Amniotic stem cell (primary cell): ENCODE results near the gene ZNF608.

Source experiments
- DNase-seq: peaks from one replicate; lab custom pipeline; 2025; lab: John Stamatoyannopoulos, UW

The ZNF608 gene

DNA sequence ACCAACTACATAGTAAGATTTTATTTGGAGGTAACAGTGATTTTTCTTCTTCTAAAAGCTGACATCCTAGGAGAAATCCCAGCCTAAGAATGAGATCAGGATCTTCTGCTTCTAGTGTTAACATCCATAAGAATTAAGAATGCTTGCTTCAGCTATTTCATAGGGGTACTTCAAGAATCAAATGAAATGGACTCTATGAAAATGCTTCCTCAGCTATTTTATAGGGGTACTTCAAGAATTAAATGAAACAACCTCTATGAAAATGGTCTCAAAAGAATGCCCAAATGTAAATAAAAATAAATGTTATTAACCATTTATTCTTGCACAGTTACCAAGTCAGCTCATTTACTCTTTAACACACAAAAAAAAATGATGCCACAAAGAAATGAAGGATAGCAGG, 31.5 kb downstream of the ZNF608 start:
- no peak for DNase-seq

DNA sequence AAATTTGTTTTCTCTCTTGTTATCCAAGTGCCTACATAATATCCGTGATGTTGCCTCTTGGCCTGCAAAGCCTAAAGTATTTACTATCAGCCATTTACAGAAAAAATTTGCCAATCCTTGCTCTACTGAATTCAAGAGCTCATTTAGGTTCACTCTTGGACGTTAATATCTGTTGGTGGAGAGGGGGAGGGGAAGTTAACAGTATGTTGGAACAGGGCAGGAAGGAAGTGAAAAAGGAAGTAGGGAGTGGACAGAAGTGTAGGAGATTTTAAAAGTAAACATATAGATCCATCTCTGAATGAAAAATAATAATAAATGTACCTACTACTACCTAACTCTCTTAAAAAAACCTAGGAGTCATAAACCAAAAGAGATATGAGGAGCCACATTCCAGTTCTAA, 32.8 kb downstream of the ZNF608 start:
- DNase-seq, result no peak

DNA sequence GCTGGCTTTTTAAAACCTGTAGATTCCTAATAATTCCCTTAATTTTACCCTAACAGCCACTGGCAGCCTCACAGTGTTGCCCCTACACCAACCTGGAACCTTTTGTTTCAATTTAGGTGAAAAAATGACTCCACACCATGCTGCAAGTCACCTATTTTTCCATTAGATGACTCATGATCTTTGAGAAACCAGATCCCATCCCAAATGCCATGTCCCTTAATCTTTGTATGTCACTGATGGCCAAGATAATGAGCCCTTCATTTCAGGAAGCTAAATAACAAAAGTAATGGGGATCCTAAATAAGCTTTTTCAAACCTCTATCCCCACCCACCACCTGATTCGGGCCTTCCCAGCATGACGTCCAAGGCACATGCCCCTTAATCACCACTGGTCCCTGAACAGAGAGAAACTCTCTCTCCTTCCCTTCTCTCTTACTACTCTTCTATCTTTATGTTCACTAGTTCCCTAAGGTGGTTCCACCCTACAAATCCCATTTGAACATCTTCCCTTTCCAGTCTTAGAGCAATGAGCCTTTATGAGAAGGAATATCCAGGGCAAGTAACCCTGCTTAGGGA, 33.6 kb downstream of the ZNF608 start:
- DNase-seq, result no peak

DNA sequence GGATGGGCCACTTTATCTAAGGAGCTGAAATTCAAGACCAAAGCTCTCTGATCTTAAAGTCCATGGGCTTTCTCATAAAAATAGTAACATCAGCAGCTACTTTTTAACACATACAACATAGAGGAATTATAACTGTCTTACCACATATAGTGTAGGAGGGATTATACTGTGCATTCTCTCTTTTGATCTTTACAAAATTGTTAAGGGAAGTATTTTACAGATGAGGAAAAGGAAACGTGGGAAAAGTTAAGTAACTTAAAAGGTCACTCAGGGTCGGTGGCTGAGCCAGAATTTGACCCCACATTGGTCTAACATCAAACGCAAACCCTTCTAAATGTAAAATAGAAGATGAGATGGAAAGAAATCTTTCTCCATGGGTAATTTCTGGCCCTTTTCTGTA, 38.4 kb downstream of the ZNF608 start:
- DNase-seq, result no peak

DNA sequence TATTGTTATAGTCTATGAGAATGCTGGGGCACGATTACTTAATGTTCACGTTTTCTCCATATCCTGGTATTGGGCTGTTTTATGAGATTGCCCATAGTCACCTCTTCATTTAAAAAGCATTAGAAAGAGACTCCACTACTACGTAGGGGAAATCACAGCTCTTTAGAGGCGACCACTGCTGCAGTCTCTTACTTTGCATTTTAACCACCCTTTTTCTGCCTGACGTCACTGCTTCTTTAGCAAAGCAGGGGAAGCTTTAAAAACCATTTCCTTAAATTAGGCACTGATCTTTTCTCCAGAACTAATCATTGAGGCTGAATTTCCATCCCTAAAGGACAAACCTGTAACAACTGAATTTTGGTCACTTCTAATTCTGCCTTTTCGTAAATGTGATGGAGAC, 38.9 kb downstream of the ZNF608 start:
- no peak for DNase-seq

DNA sequence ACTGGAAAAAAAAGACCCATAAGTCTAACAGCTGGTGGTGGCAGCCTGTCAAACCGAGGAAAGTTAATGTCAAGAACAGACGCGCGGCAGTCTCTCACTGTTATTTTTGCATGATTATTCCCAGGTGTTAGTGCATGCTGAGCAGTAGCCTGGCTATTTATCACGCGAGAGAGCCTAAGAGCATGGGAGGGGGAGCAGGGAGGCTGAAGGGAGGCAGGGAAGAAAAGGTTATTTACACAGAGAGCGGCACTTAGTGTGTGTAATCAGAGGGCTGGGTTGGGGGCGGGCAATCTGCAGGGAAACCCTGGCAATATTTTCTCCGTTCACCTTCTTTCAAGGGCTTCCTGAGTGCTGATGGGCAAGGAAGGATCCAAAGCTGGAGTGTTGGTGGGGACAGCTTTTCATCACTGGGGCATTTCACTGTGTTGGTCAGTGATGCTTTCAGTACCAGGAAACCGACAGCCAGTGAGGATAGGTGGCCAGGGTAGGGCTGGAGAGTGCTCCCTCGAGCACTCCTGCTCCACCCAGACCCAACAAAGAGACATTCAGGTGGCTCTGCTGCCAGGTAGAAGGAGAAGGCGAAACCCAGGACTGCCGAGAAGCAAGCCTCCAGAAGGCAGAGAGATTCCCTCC, 39.6 kb downstream of the ZNF608 start:
- no peak for DNase-seq

DNA sequence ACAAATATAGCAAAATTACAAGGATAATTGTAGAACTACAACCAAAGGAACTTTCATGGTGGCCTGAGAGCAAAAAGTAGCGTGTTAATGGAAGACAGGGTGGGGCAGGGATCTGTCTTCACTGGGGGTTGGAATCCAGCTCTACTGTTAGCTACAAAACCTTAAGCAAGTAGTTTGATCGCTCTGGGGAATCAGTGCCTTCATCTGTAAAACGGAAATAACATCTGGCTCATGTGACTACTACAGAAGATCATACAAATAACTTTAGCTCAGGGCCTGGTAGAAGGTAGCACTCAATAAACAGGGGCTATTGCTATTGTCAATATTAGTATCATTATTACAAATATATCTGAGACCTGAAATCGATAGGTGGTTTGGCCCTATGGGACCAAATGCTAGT, 40.4 kb downstream of the ZNF608 start:
- DNase-seq, result no peak

DNA sequence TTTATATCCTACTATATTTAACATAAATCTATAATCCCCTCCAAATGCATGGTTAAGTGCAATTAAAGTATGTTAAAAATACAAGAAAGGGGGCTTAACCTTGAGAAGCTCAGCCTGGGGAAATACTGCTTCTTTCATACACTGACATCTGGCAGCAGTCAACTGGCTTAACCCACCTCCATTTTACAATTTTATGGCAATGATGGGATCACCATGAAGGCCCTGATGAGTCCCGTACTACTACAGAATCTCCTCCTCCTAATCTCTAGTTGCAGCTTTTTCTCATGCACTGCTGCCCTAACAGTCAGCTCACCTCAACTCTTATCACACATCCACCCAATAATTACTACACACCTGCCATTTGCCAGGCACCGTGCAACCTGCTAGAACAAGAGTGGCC, 40.9 kb downstream of the ZNF608 start:
- DNase-seq, result no peak

DNA sequence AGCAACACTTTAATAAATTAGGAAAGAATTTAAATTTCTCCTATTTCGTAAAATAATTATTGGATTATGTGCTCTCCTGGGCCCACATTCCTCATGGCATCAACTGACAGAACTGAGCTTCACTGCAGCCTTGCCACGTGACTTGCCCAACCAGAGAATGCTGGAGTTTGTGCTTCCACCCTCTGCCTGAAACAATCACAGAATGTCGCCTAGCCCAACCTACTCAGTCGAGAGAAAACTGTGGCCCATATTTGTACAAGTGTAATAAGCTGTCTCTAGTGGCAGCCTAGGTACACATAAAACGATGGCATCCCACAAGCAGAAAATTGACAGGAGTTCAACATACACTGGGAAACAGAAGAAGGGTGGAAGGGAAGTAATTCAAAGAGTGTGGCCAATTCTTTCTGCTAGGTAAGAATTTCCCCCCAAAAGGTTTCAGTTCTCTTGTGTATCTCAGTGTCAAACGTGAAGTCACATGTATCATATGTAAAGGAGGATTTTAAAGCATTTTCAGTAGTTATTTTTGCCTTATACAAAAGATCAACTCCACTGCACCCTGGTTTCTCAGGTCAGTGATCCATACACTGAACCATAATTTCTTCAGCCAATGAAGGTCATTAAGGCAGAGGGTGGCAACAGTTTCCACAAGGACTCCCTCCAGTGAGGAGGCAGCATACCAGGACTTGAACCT, 41.7 kb downstream of the ZNF608 start:
- DNase-seq, result no peak

DNA sequence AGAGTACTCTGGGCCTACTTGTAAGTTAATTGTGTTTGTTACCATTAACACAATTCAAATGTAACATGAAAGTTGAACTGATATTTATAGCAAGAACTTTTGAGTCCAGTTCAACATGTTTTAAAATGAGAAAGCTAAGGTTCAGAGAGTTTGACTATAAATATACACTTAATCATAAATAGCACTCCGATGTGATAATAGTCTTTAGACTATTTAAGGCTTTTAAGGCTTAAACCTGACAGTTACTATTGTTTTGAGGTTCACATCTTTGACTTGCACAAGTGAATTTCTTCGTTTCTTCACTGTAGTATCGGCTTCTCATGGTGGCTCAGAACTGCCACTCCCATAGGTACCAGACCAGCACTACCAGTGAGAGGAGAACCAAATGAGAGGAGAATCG, 42.4 kb downstream of the ZNF608 start:
- no peak for DNase-seq

DNA sequence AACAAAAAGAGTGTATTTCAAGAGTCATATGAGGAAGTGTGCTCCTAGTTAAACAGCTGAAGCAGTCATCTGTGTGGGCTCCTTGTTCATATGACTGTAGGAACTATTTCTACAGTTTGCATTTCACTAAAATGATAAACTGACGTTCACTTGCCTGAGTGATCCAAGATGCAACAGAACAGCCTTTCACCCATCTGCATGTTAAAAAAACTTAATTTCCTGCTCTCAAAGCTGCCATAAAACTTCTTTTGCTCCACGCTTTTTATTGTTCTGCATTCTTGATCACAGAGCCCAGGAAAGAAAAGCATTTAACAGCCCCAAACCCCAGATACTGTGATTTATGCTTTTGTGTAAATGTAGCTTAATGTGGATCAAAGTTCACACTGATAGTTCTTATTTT, 43.9 kb downstream of the ZNF608 start:
- DNase-seq, result no peak

DNA sequence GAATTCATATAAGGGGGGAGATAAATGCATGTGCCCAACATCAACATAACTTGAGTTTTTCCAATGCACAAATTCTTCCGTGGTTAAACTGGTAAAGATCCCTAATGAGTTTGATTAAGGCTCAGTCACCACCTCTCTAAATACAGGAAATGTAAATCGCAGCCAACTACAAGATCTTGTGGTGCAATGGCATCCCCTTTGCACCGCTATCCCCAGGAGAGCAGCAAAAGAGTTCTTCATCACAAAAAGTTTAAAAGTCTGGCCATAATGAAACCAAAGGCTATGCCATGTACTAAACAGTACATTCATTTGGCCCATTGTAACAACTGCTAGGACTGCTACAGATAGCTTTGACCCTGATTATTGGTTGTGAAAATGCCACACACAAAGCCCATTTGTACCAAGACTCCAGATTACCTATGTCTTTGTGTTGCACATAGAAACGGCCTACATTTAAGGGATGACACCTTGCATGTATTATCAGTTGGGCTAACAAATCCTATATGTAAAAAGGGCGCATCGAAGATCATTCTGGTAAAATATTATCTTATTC, 44.5 kb downstream of the ZNF608 start:
- DNase-seq, result no peak

DNA sequence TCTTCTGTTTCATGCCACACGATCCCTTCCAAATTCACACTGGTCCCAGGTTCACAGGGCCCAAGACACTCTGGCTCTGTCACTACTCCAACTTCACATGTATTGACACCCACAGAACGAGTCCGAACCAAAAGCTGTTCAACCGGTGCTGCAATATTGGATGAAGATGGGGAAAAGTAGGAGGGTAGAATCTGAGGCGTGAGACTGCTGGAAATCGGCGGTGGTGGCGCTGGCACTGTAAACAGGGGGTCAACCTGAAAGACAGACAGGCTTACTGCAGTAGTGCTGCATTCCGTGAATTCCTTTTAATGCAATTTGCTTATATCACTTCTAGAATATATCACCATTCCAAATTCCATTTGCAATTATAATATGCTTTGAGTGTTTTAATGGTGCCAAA, 45.4 kb downstream of the ZNF608 start:
- DNase-seq, result no peak

DNA sequence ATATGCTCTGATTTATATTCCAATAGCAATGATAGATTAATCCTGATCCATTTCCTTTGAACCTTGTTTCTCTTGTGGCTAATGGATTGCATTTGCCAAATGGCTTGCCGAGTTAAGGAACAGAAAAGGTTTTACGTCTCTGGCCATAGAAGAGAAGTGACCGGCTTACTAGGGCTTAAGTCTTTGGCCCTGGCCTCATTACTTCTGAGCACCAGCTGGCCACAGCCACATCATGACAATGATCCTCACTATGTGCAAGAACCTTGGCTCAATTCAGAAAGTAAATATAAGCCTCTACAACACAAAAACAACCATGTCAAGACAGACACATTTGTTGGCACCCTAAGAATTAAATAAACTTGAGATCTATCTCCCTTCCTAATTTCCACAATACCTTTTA, 46.1 kb downstream of the ZNF608 start:
- DNase-seq, result no peak

DNA sequence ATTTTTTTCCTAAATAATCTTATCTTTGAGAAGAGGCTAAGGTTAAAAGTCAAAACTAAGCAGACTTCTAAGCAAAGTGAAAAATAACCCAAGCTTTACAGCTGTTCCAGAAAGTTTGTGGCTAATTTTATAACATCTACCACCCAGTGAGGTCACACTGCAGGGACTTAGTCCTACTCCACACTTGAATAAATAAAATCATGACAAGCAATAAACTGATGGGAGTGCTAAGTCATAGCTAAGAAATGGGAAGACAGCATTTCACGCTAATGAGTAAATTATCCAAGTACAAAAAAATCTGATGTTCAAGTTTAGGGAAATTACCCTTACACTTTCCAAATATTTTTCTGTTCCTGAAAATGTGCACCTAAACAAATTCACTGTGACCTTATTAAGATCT, 47.7 kb downstream of the ZNF608 start:
- DNase-seq, result no peak

DNA sequence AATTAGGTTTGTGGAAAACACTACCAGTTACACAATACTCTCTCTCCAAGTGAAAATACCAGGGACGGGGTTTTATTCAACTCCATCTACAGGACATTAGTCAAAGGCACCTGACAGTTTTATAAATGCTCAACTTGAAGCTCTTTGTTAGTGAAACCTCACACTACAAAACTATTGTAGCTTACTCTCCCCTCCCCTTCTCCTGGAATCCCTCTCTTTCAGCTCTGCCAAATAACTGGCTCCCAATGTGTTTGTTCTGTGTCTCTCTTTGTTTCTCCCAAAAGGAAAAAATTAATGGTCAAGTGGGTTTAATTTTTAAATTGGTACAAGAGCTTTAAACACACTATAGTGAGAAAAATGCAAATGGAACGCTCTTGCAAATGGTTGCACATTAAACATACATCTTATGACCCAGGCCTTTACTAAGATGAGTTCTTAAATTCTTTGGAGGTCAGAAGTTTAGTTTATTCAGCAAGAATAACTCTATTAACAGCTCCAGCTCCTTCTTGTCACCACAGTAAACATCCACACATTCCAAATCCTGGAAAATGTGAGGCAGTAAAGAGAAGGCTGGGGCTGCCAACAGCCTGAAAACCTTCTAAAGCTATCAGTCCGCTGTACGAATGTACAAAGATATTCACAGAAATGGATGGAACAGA, 48.4 kb downstream of the ZNF608 start:
- DNase-seq, result no peak

DNA sequence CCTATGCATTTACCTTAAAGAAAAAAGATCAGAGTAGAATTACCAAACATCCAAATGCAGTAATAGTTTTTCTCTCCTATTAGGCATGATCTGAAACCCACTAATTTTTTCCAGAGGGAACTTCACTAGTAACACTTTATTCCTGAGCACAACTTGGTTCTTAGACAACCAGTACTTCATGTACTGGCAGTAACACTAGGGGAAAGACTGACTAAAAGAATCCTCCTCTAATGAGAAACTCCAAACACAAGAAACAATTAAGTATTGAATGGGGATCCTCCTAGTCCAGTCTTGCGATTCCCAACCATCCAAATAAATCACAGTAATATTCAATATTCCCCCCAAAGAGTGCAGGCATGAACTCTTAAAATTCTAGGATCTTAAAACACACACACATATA, 48.9 kb downstream of the ZNF608 start:
- no peak for DNase-seq

DNA sequence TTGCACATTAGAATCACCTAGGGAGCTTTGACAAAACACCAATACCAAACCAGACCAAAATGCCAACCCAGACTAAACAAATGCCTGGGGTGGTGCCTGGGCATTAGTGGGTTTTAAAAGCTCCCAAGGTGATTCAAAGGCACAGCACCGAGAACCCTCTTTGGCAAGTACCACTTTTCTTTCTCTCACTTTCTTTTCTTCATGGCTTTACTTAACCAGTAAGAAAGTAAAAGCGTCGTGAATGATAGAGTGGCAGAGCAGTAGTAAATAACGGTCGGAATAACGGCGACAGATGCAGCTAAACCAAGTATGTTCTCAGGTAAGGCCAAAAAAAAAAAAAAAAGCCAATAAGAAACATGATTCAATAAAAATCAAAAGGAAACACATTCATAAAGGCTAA, 49.5 kb downstream of the ZNF608 start:
- no peak for DNase-seq
